Pancreas (tissue), 10 donors: ENCODE measurements around the gene ULK3. TPM values are rescaled to one million over a fixed set of nuclear protein-coding genes. Genes with fewer than 3 reads are reported as not detected.
A peak's percentile ranks its signal among the peaks of the same experiment; 100 is the strongest.

Experiments used
- ATAC-seq, 4 donors: fragments of 200-7000 bp; cut with Tn5 transposase; one replicate each; pipeline versions ENCODE4 v1.8.0 to v1.9.1; 2020; ENCODE audit warnings: mild to moderate bottlenecking in 4 of 4, moderate library complexity in 4 of 4
- DNase-seq, 6 donors: peaks; one replicate each; pipeline ENCODE4 v3.0.0-alpha.2; 2020
- FAIRE-seq: peaks from 2 replicates; lab custom pipeline; 2012; peaks lifted over from hg19 to GRCh38; lab: Jason Lieb, UNC
- H3K27ac ChIP-seq, 4 donors: fragments of 200-600 bp; sonication (generic); 1 replicate in 3 of 4; 2 replicates in 1 of 4; pipeline versions ENCODE4 v1.5.0 to v1.8.0; 2020
- H3K27me3 ChIP-seq, 4 donors: fragments of 200-600 bp; one replicate each; pipeline ENCODE4 v1.8.0; 2021
- H3K36me3 ChIP-seq, 3 donors: fragments of 200-600 bp; sonication (generic) in 1 of 3; one replicate each; pipeline versions ENCODE4 v1.5.0 to v1.8.0; 2020 to 2021
- H3K4me1 ChIP-seq, 3 donors: fragments of 200-600 bp; one replicate each; pipeline ENCODE4 v1.8.0; 2021
- H3K4me3 ChIP-seq, 4 donors: fragments of 200-600 bp; sonication (generic) in 2 of 4; one replicate each; pipeline versions ENCODE4 v1.5.0 to v1.8.0; 2020 to 2021
- H3K9me3 ChIP-seq, 4 donors: fragments of 200-600 bp; one replicate each; pipeline ENCODE4 v1.8.0; 2021
- WGBS, 2 donors: extraction: QIAGEN DNeasy Blood & Tissue Kit; methylation state at CpG; one replicate each; pipeline ENCODE4 v1.1.7; 2013; 5-methylcytosine and 5-hydroxymethylcytosine counted together
- intact Hi-C, 3 donors: fragments of 100-400 bp; cut with DNase I; formaldehyde crosslinking; loops; one replicate each; pipeline versions ENCODE4 v1.11.1 to v1.14.2; 2022
- polyA plus RNA-seq, 2 donors: library from polyadenylated mRNA; stranded (reverse); fragments of 200-250 nt; gene quantifications; one replicate each; pipeline ENCODE4 v1.2.3, GENCODE V29; 2013
- total RNA-seq, 6 donors: library from RNA; stranded (reverse); fragmentation: NEBNext Ultra II Directional in 4 of 6; extraction: Animal tissue kit (Norgen Biotek cat#: 25700) in 4 of 6; gene quantifications; one replicate each; pipeline versions ENCODE4 v1.2.1 to v1.2.4, GENCODE V29; 2021 to 2023
- TF ChIP-seq, protein P1 (sequence below), 4 donors: fragments of 200-600 bp; sonication (generic) in 3 of 4; IDR thresholded peaks; one replicate each; pipeline versions ENCODE4 v1.5.0 to v1.8.0; 2021; ENCODE audit warnings: antibody characterized with exemption in 4 of 4
- donor health status: healthy with polysubstance abuse.
- donor health status: DM: no; HTN: no; CAD: no; lungs with moderate emphysema.
- donor health status: DM: no; HTN: no; CAD: no.
- donor health status: control.
- donor health status: control.
- donor health status: Bipolar disorder and iron deficiency.
- donor health status: DM: yes; HTN: yes; CAD: no.
- donor health status: DM: no; HTN: no; CAD: no.
- donor health status: DM: no; HTN: no; CAD: no.
- donor health status: DM: yes; HTN: yes; CAD: no.

Gene ULK3
- total and polyA plus RNA-seq, 8 donors = 15.0 to 83.5 (median 22.2) TPM

DNA sequence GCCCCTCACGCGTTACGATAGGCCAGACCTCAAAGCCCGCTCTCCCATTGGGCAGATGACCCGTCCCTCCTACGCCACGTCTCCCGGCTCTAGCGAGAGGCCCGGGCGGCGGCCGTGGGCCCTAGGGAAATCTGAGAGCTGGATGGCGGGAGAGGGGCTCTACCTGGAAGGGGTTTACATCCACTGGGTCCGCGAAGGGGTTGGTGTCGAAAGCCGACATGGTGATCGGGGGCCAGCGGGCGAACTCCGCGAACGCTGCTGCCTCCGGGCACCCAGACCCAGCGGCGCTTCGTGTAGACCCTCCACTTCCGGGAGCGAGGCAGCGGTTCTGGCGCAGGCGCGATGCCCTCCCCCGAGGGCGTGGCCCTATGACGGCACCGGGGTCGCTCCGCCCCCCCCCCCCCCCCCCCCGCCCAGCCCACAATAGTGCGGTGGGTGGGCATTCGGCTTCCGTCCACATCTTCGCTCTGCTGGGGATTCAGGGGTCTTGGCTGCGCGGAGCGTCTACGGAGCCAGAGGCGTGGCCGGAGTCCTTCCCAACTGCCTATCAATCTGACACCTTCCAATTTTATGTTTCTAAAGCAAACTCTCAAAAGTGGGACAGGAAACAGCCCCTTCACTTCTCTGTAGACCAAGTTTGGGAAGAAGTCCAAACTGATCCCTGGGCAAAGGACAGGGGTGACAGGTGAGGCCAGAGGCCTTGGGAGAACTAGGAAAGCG lies 30.2 kb upstream of the ULK3 start, which contains the start of gene SCAMP2:
TSS of gene SCAMP2 (minus strand) at position 330 of the 720 bp plus-strand sequence. CDS start at position 220, 110 bp downstream.
- peaks cover 14 to 40% (median 22%) of the 10 kb centered on the region in 3 donors for H3K4me1 ChIP-seq
- peak within 1 kb of the TSS; percentile 87 to 92 (median 88) for H3K27ac ChIP-seq
- TF ChIP-seq, protein P1, sequence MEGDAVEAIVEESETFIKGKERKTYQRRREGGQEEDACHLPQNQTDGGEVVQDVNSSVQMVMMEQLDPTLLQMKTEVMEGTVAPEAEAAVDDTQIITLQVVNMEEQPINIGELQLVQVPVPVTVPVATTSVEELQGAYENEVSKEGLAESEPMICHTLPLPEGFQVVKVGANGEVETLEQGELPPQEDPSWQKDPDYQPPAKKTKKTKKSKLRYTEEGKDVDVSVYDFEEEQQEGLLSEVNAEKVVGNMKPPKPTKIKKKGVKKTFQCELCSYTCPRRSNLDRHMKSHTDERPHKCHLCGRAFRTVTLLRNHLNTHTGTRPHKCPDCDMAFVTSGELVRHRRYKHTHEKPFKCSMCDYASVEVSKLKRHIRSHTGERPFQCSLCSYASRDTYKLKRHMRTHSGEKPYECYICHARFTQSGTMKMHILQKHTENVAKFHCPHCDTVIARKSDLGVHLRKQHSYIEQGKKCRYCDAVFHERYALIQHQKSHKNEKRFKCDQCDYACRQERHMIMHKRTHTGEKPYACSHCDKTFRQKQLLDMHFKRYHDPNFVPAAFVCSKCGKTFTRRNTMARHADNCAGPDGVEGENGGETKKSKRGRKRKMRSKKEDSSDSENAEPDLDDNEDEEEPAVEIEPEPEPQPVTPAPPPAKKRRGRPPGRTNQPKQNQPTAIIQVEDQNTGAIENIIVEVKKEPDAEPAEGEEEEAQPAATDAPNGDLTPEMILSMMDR (IDR thresholded peaks at IDR 0.05) = no peak
- H3K4me3 ChIP-seq = peak within 1 kb of the TSS; percentile 60 to 73 (median 68)
- H3K27me3 ChIP-seq = no peaks in the 10 kb centered on the region
- DNase-seq (peak; percentile 90 to 96 (median 92)), ATAC-seq (peak; percentile 96 to 98 (median 98)), FAIRE-seq (no peak)
- no peaks in the 10 kb centered on the region for H3K36me3 ChIP-seq
- intact Hi-C loops = no loop called here
- H3K9me3 ChIP-seq = no peaks in the 10 kb centered on the region
- 0 to 1% methylated on average over 41 to 51 of the region's 52 CpGs for WGBS, 2 donors

DNA sequence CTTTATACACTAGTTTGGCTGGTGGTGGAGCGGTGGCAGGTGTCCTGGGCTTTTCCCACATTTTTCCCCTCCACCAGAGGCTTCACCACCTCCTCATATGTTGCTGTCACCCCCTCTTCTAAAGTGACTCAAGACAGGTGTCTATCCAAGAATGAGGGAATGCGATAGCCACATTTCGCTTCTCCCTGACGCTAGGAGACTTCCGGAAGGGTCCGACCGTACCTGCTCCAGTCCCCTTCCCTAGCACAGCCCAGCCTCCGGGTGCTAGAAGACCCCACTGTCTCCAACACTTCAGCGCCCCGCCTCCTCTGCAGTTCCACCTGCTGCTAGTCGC lies 29.7 kb upstream of the ULK3 start:
- 0 to 1% methylated on average over 11 of the region's 11 CpGs for WGBS, 2 donors
- no peak for FAIRE-seq

DNA sequence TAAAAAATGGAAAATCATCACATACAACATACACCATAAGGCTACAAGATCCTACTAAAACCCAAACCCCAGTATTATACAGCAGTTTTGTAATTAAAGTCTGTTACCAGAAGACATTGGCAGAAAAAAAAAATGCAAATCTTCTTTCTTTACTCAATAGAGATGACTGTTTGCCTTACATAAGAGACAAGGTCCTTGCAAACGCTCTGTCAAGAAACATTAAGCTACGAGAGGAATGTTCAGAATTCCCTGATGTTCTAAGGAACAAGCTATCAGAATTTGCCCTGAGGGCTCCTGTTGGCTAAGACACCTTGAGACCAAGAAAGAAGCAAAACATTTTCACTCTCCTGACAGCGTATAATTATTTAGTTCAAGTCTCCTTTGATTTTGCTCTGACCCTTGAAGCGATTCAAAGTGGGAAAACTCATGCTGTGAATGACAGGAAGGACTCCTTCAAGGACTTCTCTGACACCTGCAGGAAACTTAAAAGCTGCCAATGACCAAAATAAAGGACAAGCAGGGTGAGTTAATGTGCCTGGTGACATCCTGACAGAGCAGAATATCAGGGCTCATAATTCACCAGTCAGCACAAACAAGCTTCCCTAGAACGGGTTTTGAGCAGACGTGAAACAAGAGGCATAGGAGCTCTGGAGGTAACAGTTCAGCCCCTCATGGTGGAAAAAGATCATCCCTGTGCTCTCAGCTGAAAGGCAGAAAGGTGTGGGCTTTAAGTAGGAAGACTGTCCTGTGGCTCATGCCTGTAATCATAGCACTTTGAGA lies 27.7 kb upstream of the ULK3 start:
- whole genome bisulfite sequencing, 2 donors = 31 to 34% methylated on average over 6 of the region's 6 CpGs
- H3K36me3 ChIP-seq = no peaks in the 10 kb centered on the region
- DNase-seq (no peak), ATAC-seq (no peak), FAIRE-seq (no peak)
- no peaks in the 10 kb centered on the region for H3K27me3 ChIP-seq
- no peaks in the 10 kb centered on the region for H3K9me3 ChIP-seq
- peak overlapping the region in 1 of 4 donors; percentile 0 for H3K4me3 ChIP-seq
- intact Hi-C loops = no loop called here
- TF ChIP-seq, protein P1 (IDR thresholded peaks at IDR 0.05) = no peak
- H3K27ac ChIP-seq = peak overlapping the region in 2 of 4 donors; percentile 9 to 31
- peaks cover 24 to 56% (median 29%) of the 10 kb centered on the region in 3 donors for H3K4me1 ChIP-seq

More for the DNA sequence above, 29.7 kb upstream of the ULK3 start:
- no peak for DNase-seq
- TF ChIP-seq, protein P1 (IDR thresholded peaks at IDR 0.05) = no peak
- Histone ChIP-seq H3K4me3 (peak overlapping the region; percentile 60 to 73 (median 68)), H3K4me1 (peaks cover 16 to 45% (median 22%) of the 10 kb centered on the region in 3 donors), H3K27ac (peak overlapping the region; percentile 87 to 92 (median 88)), H3K36me3 (no peaks in the 10 kb centered on the region), H3K9me3 (no peaks in the 10 kb centered on the region), H3K27me3 (no peaks in the 10 kb centered on the region)
- no peak for ATAC-seq
- intact Hi-C loops = no loop called here

DNA sequence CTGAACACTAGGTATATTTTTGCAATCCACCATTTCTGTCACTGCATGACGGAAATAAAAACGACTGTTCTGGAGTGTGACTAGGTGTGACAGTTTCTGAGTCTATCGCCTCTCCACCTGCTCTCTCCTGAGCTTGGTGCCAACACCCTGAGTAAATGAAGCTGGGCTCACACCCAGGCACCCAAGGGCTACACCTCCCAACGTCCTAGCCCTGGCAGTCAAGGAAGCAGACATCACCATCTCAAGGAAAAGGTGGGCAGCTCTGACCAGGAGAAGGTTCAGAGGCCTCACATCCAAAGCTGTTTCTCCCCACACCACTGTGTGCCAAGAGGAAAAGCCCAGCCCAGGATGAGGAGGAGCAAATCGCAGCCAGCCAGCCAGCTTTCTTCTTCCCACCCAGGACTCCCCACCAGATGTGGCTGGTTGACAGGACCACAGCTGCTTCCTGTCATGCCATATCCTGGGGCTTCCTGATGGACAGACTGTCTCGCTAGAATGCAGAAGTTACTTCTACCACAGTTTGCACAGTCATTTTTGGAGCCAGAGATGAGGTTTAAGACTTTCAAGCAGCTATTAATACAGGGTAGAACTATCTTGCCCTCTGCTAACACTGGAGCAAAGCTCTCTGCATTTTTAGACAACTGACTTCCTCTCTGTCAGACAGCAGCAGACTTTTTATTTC lies 26.9 kb upstream of the ULK3 start:
- no peak for FAIRE-seq
- 26 to 29% methylated on average over 6 of the region's 6 CpGs for WGBS, 2 donors
- intact Hi-C loops = no loop called here

More for the DNA sequence above, 26.9 kb upstream of the ULK3 start:
- Histone ChIP-seq H3K4me1 (peaks cover 24 to 56% (median 29%) of the 10 kb centered on the region in 3 donors), H3K27me3 (no peaks in the 10 kb centered on the region), H3K36me3 (no peaks in the 10 kb centered on the region), H3K4me3 (peak overlapping the region in 1 of 4 donors; percentile 0), H3K9me3 (no peaks in the 10 kb centered on the region), H3K27ac (peak overlapping the region in 2 of 4 donors; percentile 9 to 31)
- TF ChIP-seq, protein P1 (IDR thresholded peaks at IDR 0.05) = no peak
- ATAC-seq (peak in 2 of 4 donors; percentile 3 to 10), DNase-seq (peak in 1 of 6 donors; percentile 66)
